NCI-H510A treated with DMSO at 0.1 percent for 48 hours (cell line): Measurements from ENCODE around the gene LHFPL3.
"Not testable (repeated sequence)": the region's sequence is repeated elsewhere in the genome, so short reads cannot be mapped to it uniquely, and the experiment has no call there.

Experiments used
- DNase-seq: peaks from one replicate; lab custom pipeline; 2025; lab: John Stamatoyannopoulos, UW

Gene LHFPL3

DNA sequence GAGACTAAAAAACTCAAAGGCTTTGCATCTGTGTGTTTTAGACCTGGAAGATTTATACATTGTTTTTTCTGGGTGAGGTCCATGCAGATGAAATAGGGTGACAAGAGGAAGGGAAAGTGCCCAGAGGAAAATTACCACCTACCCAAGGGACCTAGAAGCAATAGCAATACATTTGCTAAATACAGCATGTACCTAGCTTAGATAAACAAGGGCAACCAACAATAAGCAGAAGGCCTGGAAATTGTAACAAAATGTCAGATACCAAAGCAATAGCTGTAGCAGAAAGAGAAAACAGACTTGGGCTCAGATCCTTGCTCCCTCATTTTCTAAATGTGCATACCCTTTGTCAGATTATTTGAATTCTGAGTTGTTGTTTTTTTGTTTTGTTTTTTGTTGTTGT is 367.2 kb downstream of the LHFPL3 start:
- no peak for DNase-seq

DNA sequence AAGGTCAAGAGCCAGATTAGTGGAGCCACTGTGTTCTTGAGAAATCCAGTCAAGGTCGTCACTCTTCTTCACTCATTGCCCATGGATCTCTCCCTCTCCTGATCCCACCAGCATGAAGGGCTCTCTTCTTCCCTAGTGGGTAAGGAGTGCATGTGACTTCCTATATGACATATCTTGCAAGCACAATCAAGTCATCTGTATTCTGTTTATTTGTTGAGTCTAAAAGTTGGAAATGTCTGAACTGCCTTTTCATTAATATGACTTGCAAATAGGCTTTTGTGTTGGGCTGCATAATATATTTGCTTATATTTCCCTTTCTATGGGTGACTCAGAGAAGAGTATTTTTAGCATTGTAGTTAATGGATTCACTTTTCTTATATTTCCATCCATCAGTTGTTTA is 371.9 kb downstream of the LHFPL3 start:
- DNase-seq = no peak

DNA sequence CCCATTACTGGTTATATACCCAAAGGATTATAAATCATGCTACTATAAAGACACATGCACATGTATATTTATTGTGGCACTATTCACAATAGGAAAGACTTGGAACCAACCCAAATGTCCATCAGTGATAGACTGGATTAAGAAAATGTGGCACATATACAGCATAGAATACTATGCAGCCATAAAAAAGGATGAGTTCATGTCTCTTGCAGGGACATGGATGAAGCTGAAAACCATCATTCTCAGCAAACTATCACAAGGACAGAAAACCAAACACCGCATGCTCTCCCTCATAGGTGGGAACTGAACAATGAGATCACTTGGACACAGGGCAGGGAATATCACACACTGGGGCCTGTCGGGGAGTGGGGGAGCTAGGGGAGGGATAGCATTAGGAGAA is 392.6 kb downstream of the LHFPL3 start:
- not testable (repeated sequence) for DNase-seq

DNA sequence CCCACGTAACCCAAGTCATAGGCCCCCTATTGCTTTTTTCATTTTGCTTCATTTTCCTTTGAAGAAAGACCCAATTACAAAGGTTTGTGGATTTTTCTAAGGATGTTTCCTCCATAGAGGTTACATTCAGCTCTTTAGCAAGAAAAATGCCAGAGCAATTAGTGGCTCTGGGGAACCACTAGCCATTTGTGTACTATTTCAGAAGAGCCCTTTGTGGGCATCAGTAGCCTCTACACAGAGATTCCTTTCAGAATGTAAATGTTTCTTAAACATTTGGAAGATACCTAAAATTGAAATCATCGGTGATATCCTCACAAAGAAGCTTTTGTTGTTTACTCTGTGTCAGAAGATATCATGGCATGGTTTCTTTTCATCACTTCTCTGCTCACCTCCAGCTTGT is 394.6 kb downstream of the LHFPL3 start:
- no peak for DNase-seq

DNA sequence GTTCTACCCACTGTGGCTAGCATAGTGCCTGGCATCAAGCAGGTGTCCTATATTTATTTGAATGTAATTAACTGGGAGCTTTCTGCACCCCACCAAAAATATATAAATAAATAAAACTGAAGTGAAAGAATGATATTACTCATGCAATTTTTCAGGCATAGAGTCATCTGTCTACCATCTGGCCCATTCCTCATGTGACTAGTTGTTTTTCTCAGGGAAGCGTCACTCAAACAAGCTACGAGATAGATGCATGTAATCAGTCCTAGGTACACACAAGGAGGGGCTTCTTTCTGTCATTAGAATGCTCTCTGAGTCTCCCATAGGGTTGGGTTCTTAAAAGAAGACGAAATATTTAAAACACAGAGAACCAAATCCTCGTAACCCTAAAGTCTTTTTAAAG is 430.1 kb downstream of the LHFPL3 start:
- DNase-seq = no peak

DNA sequence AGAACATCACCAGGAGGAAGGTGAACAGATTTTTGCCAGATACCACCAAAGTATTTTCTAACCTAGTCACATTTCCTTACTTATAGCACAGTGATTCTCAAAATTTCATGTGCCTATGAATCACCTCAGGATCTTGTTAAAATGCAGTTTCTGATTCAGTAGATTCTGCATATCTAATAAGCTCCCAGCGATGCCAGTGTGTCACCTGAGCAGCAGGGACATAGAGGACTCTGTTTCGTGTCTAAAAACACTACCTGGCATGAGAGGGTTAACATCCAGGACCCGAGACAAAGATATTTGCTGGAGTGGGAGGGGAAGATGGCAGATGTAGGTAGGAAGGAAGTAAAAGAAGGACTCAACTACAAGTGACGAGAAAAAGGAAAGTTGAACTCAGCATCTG is 433.5 kb downstream of the LHFPL3 start:
- DNase-seq = no peak

DNA sequence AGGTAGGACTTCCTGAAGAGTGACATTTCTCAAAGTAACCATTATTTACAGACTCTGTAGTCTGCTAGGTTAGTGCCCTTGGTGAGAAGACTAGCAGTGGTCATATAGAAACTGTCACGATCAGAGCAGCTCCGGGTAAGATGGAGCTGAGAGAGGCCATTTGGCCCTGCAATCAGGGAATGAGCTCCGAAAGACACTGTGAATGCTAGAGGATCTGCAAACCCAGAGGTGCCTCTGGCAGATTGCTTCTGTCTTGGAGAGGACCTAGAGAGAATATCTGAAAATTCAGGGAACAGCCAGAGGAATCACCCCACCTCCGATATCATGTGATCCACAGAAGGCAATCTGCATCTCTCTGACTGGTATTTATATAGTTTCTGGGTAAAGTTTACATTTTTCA is 438.7 kb downstream of the LHFPL3 start:
- no peak for DNase-seq

DNA sequence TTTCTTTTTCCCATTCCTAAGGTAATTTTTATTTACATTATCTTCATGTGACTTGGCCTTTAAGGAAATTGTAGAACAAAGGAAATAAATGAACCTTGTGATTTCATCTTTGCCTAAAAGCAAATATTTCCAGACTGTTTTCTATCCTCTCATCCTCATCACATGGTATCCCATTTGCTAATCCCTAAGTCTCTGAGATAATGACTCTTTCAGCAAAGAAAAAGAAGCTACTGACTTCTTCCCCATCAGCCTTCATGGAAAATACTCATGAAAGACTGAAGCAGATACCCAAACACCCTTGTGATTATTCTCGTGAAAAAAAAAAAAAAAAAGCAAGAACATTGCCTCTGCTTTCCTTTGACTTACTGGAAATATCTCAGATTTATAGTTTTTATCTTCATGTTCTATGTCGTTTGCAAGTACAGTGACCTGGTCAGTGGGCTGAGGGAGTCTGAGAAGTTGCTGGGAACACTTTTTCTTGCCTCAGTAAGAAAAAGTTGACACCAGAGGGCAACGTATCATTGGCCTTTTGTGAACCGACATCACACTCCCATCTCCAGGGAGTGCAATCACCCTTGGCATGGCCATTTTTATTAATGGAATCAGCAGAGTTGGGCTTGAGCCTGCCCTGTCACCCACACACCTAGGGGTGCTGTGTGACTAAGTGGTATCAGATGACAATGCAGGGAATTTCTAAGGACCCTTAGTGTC is 439.6 kb downstream of the LHFPL3 start:
- DNase-seq = no peak

DNA sequence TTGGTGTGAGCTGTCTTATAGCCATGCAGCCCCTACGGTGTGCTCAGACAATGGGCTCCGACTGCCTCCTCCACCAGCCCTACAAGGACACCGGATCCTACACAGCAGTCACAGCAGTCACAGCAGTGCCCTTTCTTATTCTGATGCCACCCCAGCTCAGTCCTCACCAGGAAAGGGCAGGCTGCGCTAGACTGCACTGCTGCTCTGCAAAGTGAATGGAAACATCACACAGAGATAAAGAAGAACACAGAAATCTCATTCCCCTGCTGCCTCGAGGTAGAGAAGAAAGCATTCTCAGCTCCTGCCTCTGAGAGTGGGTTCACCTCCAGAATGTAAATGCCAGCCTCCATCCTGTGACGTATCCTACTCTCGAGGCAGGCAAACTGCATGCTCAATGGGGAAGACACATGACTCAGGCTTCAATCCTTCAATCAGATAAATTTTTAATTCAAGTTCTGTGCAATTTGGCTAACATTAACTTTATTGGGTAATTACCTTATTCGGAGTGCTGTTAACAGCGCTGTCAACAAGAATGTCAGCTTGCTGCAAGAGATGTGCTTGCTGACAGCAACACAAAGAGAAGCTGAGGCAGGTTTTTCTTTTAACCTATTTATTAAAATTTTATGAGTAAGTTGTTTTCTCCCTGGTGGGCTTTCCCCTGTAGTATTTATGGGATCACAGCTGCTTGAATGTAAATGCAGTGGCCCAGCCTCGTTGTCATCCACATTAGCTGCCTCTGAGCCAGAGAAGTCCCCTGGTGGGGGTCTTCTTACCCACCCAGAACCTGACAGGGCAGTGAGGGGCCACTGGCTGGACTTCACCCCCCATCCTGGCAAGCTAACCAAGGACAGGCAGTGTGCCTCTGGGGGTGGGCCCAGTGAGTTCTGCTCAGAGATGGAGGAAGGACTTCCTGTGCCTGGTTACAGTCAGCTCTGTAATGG is 444.3 kb downstream of the LHFPL3 start:
- DNase-seq = no peak

DNA sequence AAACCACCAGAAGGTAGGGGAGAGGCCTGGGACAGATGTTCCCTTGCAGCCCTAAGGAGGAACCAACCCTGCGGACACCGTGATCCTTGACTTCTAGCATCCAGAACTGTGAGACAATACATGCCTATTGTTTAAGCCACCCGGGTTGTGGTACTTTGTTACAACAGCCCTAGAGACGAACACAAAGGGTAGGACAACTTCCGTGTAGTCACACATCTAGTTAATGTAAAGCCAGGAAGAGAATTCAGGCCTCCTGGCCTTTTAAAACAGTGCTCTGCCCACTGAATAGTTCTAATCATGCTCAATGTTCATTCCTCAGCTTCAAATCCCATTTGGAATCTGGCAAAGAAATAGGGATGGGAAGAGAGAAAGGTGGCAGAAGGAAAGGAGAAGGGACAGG is 445.4 kb downstream of the LHFPL3 start:
- DNase-seq = no peak

DNA sequence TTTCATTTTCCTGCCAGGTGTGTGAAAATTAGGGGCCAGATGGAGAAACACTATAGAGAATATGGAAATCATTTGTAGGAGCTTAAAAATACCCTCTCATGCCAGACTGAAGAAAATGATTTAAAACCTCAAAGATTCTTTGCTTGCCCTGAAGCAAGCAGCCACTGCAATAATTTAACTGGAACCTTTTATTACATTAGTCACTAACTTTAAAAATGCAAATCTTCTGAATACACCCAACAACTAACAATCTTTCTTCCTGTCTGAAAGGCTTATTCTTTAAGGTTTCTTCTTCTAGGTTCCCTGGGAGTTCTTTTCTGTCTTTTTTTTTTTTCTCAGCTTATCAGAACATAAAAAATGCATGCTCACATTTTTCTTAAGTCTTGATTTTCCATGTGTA is 447.1 kb downstream of the LHFPL3 start:
- DNase-seq = no peak

DNA sequence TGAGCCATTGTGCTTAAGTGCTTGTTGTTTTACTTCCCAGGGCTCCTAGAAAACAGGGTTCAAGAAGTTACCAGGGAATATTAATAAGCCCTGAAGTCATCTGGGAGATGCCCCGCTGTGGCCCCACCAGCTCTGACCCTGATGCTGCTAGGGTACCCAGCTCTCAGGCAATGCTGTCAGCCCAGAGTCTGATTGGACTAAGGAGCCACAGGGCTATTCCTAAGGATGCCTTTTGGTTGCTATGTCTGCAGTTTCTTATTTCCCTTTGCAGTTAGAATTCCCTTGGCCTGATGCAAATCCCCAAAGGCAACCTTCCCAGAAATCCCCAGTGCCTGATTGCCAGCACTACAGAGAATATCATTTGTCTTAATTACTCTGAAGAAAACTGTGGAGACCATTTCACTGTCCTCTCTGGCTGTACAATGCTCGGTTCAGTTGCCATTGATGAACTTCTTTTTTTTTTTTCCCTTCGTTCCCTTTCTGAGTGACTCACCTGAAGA is 448.9 kb downstream of the LHFPL3 start:
- DNase-seq = no peak

DNA sequence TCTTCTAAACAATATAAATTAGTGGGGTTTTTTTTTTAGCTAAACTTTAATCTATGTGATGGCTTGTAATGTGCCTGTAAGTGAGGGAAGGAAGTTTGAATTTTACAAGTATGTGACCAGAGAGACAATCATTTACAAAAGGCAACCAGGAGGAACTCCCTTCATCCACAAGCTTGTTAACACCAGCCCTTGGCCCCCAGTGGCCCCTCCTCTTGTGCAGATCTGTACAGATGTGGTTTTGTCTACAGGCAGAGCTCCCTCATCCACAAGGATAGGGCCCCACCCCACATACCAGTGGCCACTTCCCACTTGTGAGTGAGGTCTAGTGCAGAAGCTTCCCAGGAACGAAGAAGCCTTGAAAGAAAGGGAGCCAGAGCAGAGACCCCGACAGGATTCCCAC is 451.5 kb downstream of the LHFPL3 start:
- no peak for DNase-seq

DNA sequence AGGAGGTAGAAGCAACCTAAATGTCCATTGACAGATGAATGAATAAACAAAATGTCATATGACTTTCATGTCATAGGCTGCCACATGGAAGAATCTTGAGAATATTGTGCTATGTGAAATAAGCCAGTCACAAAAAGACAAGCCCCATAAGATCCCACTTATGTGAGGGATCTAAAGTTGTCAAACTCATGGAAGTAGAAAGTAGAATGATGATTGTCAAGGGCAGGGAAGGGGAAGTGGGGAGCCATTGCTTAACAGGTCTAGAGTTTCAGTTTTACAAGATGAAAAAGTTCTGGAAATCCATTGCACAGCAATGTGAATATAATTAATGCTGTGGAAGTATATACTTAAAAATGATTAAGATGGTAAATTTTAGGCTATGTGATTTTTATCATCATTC is 456.3 kb downstream of the LHFPL3 start:
- DNase-seq = no peak

DNA sequence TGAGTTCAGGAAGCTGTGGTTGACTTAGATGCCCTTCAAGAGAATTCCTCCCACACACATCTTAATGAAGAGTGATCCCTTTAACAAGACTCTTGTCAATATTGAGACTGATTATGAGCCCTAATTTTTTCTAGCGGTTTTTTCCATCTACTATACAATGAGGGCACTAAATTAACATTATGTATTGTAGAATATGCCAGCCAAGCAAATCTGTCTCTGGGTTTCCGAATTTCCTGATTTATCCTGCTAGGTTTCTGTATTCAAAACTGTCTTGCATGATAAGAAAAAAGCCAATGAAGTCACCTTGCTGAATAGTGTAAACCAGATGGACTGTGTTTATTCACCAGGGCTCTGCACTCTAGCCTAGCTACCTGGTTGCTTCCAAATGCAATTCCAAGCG is 461.4 kb downstream of the LHFPL3 start:
- no peak for DNase-seq

DNA sequence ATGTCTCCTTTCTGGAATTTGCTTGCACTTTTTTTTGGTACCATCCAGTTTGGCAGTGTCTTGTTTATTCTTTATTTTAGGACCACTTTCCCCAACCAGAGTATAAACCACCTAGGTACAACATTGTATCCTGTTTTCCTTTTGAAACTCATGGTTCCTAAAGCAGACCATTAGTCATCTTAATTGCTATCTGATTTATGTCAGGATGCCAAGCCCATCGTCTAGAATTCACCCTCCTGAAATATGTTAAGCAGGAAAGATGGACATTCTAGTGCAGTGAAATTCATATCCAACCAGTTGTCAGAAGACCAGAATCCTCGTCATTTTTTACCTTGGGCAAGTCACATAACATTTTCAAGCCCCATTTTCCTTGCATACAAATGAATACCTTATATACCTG is 462.0 kb downstream of the LHFPL3 start:
- no peak for DNase-seq

DNA sequence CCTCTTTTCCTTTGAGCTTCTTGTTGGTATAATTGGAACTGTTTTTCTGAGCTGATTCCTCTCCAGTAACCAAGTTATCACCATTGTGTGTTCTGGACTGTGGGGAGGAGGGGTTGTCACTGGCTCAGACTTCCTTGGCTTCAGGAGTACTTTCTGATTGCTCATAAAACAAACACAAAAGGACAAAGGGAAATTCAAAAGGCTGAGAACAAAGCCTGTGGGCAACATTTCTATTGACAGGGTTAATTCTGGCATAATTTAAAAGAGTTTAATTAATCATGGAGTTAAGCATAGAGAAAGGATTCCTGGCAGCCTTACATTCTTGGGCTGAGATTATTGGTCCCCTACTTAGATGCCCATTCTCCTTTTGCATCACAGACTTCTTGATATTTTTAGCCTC is 462.7 kb downstream of the LHFPL3 start:
- no peak for DNase-seq

DNA sequence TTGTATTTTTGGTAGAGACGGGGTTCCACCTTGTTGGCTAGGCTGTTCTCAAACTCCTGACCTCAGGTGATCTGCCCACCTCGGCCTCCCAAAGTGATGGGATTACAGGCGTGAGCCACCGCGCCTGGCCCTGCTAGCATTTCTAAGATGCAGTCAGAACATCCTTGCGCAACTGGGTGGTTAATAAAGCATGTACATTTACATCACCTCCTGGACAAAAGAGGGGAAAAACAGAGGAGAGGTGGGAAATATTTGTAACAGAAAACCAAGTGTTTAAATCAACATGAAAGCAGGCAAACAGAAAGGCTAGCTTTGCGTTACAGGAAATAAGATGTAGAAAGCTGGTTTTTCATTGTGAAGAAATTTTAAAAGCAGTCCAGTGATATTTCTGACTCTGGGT is 464.7 kb downstream of the LHFPL3 start:
- no peak for DNase-seq

DNA sequence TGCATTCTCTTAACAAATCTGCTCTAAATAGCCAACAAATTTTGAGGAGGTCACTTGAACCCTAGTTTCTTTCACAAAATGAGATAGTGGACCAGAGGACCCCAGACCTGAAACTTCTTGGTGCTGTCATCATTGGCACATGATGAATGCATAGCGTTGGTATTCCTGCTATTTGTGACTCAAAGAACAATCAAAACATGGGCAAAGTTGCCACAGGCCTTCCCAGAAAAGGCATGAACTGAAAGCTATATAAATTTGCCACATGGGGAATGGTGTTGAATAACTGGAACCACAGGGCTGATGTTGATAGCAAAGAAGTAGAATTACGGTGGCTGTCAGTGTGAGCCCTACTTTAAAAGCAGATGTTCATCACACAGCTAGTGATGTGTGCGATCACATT is 465.8 kb downstream of the LHFPL3 start:
- no peak for DNase-seq

DNA sequence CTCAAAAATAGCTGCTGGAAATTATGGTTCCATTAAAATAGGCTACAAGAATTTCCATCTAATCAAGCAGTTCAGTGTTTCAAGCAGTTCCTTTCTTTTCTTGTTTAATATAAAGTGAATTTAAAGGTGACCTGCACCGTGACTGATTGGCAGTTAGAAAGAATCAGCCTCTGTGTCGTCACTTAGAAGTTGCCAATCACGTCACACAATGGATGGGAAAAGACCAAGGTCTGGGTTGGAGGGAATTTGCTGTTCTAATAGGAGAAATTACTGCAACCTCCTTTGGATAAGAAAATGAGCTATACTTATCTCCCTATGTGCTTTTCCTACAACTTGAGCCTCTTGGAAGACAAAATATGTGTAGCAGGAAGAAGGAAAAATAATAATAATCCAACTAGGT is 466.2 kb downstream of the LHFPL3 start:
- no peak for DNase-seq

DNA sequence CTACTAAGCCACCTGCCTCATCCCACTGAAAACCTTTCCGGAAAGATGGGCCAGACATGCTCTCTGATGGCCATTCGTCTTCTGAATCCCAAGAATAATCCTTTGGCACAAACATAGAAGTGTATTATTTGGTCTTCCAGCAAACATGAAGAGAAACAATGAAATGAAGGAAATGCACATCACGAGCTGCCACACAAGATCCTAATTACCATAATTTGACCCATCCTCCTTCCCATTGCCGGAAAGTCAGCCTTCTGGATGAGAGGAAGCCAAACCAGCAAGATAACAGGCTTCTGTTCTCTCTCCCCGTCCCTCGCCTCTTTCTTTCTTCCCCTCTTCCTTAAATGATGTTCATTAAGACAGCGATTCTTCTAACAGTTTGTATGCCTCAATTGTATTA is 466.7 kb downstream of the LHFPL3 start:
- DNase-seq = no peak

DNA sequence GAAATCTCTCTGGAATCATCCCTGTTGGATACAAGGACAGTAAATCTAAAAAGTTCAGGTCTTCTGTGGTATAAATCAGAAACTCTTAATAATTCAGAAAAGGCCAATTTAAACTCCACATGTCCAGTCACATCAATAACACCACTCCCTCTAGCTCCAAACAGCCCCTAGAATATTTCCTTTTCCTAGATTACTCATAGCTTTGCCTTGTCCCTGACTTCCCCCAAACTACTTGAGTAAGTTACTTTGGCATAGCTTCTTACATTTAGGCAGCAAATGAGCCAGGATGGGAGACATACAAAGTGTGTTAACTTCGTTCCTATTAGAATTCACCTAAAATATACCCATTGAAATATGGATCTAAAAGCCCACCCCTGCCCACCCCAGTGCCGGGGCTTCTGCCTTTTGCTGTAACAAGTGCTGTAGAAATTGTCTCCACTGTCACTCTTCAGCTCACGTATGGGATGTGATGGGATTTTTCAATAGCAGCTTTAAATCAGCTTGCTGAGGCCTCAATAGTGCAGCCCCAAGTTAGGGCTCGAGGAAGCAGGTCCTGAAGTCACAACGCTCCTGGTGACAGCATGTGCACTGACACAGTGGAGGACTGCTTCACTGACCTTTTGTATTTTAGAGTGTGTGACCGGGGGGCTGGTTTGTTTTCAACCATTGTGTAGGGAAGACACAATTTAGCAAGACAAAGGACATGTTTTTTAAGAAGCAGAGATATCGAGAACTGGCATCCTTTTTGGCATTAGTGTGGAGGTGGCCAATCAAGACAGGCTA is 467.4 kb downstream of the LHFPL3 start:
- no peak for DNase-seq

DNA sequence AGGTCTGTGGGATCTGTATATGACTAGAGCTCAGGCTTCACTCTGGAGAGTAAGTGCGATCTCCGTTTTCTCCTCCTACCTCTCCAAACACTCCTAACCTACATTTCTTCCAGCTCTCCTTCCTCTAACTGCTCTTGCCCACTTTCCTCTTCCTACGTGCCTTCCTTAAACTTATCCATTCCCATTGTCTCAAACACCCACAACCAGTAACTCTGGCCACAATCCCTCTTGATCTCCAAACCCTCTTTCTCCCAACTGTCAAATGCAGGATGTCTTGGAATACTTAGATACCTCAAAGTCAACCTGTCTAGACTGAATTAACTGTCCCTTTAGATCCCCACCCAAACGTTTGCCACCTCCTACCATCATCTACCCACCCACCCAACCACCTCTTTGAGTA is 471.9 kb downstream of the LHFPL3 start:
- no peak for DNase-seq
